Stimulated activated CD8-positive, alpha-beta memory T cell treated with anti-CD3 and anti-CD28 coated beads, Interleukin-7, amount 100 ng/mL, for 24 hours (primary cell): ENCODE data around the gene CWC25.

Experiments
- DNase-seq: peaks from one replicate; pipeline ENCODE4 v3.0.0-alpha.2; 2020; ENCODE audit warnings: low read depth

The CWC25 gene

GRCh38 chr17:38786372-38786771 is 38.7 kb downstream of the CWC25 start:
- DNase-seq = no peak

GRCh38 chr17:38783227-38783626 is 41.9 kb downstream of the CWC25 start:
- DNase-seq = no peak

GRCh38 chr17:38779965-38780752 is 45.0 kb downstream of the CWC25 start:
- DNase-seq = no peak

DNA sequence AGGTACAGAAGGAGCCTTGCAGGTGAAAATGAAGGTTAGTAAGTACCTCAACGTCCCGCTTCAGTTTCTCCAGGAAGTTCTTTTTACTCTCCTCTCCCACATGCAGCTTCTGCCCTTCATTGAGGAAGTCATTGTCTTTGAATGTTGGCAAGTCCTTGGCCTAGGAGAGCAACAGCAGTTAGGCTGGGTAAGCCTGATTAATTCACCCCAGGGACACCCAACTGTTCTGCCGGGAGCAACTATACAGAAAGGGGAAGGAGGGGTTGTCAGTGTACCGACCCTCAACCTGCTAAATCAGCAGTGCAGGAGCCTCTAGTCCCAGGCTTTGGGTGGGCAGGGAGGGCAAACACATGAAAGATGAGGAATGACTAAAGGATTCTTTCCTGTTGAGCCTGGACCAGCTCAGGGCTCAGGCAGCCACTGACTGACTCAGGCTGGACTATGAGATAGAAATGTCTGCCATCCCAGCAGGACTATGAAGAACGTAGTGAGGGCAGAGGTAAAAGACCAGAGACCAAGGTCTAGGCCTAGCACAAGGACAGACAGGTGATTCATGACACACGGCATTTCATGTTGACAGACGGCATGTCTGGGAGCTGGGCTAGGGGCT is 47.4 kb downstream of the CWC25 start:
- no peak for DNase-seq

- no peak for DNase-seq
Observed at GRCh38 chr17:38773258-38773657, 51.9 kb downstream of the CWC25 start.

DNA sequence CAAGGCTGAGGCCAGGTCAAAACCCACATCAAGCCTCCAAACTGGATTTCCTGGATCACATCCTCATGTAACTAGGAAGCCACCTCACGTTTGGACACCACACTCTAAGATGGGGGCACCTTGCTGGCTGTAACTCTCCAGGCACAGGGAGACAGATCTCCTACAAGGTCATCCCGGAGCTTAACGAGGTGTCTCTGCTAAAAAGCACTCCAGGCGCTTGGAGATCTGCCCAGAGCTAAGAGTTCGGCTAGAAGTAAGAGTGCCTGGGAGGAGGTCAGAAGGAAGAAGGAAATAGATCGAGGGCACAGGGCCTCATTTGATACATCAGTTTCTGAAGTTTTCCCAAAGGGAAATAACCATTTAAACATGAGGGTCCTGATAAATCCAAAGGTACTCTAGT is 56.7 kb downstream of the CWC25 start:
- DNase-seq = no peak

DNA sequence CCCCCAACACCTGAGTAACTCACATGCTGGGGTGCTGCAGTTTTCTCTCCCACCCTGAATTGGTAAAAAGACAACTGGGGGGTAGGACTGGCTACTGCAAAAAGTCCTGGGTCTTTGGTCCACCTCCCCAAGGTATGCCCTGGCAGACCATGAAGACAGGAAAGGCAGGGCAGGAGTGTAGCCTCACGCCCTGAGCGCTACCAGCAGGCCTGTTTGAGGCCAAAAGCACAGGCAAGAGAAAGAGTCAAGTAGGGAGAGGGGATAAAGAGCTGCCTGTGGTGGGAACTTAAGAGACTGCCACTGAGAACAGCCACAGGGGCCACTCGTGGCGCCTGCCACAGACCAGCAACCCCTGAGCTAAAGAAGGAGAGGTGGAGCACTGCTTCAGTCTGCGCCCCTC is 58.8 kb downstream of the CWC25 start:
- no peak for DNase-seq

DNA sequence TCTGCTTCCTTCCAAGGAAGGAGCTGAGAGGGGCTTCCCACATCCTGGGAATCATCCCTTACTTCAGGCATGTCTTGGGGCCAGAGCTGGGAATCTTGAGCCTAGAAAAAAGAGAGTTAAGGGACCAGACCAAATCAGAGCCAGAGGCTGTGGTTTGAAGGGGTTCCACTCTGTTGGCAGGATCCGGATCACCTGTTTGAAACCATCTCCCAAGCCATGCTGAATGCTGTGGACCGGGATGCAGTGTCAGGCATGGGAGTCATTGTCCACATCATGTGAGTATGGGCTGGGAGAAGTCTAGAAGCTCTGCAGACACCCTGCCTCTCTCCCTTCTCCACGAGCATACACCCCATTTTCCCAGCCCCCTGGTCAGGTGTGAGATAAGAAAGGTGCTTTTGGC is 62.9 kb downstream of the CWC25 start:
- no peak for DNase-seq

DNA sequence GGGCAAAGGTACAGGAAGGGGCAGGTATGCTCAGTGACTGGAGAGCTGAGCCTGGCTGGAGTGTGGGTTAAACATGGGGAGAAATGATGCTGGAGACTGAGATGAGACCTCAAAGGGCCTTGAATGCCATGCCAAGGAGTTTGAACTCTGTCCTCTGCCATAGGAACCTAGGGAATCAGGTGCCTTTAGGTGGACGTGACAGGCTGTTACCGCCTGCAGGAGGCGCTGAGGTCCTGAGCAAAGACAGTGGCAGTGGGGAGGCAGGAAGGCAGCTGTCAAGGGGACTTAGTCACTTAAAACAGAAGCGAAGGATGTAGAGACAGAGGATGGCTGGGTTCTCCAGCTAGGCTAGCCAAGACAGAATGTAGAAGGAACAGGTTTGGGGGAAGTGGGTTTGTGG is 63.5 kb downstream of the CWC25 start:
- no peak for DNase-seq

DNA sequence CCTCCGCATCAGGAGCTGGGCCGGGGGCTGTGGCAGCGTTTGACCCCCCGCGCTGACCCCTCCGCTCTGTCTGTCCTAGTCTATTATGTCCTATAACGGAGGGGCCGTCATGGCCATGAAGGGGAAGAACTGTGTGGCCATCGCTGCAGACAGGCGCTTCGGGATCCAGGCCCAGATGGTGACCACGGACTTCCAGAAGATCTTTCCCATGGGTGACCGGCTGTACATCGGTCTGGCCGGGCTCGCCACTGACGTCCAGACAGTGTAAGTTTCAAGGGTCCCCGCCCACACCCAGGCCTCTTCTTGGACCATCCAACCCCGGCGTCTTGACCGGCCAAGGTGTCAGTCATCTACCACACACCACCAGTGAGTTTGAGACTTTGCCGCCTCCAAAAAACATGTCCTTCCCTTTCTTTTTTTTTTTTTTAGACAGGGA is 72.0 kb downstream of the CWC25 start:
- DNase-seq = no peak

- DNase-seq = peak; percentile 88
Observed at GRCh38 chr17:38752308-38753070, 72.6 kb downstream of the CWC25 start, which contains the start of gene PSMB3. TSS of gene PSMB3 (plus strand) at chr17:38752741. CDS start at chr17:38752827, 86 bp downstream.

- DNase-seq = peak; percentile 77
Observed at GRCh38 chr17:38751808-38752307, 73.3 kb downstream of the CWC25 start.

DNA sequence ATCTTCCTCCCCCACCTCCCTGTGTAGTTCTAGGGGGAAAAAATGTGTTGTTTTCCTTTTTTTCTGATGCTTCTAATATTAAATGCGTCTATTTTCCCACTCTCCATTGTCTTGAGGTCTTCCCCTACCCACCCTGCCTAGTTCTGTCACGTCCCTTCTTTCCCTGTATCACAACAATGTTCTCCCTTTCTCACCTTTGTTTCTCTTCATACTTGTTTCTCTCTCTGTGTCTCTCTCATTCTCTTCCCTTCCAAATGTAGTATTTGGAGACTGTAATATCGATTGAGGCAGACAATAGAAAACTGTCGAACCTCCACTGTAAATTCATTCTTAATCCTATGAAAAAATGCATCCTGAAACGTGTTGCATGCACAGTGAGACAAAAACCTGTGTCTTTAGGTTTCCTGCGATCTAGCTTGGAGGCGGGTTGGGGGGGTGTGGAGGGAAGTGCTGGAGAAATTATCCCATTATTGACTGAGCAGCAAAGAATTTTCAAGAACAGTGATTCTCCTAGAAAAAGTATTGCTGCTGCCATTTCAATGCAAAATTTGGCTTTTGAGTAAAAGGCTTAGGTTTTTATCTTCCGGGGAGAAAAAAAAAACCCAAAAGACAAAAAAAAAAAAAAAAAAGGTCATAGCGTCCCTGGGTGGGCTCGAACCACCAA is 73.8 kb downstream of the CWC25 start:
- DNase-seq = no peak
